HTR-8/SVneo (cell line): ENCODE measurements around the gene LCN12.

Experiments
- DNase-seq: peaks from one replicate; pipeline ENCODE4 v3.0.0; 2011; ENCODE audit warnings: low spot score, mixed read lengths; ENCODE audit not compliant: insufficient read length
- FAIRE-seq: peaks from 2 replicates; lab custom pipeline; 2011; peaks lifted over from hg19 to GRCh38; lab: Jason Lieb, UNC

Gene LCN12

DNA sequence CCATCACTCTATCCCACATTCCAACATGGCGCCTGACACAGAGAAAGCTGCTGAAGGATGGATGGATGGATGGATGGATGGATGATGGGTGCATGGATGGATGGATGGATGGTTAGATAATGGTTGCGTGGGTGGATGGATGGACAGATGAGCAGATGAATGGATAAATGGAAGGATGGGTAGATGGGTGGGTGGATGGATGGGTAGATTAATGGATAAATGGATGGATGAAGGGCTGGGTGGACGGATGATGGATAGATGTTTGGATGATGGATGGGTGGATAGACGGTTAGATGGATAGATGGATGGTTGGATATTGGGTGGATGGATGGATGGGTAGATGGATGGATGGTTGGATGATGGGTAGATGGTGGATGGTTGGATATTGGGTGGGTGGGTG lies 4.5 kb downstream of the LCN12 start:
- FAIRE-seq, result no peak

DNA sequence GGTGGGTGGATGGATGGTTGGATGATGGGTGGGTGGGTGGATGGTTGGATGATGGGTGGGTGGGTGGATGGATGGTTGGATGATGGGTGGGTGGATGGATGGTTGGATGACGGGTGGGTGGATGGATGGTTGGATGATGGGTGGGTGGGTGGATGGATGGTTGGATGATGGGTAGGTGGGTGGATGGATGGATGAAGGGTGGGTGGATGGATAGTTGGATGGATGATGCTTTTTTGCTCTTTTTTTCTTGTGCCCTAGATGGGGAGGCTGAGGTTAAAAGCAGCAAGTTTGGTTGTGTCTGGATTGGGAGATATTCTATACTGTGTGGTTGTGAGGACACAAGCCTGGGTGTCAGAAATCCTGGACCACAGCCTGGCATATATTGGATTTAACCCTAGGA lies 5.4 kb downstream of the LCN12 start:
- no peak for FAIRE-seq

More for the DNA sequence above, 4.5 kb downstream of the LCN12 start:
- no peak for DNase-seq

DNA sequence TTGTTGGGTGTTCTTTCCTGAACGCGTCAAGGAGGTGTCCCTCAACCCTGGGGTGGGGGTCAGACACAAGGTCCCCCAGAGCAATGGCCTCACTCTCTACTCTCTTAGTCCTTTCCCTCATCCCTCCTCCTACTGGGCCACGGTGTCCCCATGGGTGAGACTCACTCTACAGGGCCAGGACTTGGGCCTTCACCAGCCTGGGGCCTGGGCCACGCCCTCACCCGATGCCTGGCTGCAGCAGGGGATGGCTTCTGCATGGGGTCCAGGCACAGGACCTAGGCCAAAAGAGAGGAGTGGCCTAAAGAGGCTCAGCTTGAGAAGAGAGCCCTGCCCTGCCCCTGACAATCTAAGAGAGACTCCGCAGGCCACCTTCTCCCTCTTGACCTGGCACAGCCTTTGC lies 5.8 kb downstream of the LCN12 start:
- FAIRE-seq (no peak), DNase-seq (no peak)

More for the DNA sequence above, 5.4 kb downstream of the LCN12 start:
- DNase-seq, result no peak

DNA sequence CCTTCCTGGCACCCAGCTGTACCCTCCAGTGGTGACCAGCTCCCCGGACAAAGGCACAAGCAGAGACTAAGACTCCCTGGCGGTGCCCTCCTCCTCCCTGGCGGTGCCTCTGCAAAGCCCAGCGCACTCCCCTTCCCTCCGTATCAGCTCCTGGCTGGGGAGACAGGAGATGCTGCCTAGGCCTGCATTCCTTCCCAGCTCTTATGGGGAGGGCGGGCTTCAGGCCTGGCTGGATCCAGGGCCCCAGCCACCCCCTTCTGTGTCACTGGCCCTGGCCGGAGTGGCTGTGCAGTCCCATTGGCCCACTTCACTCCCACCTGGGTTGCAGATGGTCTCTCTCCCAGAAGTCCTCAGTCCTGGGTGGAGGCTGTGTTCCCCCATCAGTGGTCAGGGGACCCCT lies 6.4 kb downstream of the LCN12 start:
- no peak for FAIRE-seq
- DNase-seq, result no peak

DNA sequence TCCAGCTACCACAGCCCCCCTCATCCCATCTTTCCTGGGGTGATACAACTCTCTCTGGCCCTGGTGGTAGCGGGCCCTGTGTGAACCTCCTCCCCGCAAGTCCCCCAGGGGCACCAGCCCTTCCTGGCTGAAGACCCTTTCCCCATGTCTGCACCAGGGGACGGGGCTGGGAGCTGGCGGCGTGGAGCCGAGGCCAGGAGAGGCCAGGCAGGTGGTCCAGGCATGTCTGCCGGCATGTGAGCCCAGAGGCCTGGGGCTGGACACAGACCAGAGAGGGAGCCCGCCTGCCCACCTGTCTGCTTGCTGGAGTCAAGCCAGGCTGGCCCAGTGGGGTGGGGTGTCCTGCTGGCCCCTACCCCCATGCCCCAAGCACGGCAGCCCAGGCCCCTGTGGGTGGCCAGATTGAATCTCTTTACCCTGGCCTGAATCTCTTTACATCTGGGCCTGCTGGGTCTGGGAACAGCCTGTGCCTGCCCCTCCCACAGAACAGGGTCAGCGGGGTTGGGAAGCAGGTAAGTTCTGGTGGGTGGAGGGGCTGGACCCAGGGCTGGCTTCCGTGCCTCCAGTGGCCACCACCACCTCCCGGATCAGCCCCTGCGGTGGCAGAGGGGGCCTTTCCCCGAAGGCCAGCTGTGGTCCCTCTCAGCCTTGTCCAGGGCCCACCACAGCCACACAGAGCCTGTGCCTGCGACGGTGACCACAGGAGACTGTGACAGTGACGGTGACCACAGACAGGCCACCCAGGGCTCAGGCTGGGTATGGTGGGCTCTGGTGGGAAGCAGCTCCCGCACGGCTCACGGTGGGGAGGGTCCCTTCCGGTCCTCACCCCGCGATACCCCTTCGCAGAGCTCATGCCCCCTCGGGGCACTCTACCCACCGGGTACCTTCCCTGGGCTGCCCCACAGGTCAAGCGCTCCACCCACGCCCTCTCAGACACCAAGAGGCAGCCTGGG lies 7.1 kb downstream of the LCN12 start:
- FAIRE-seq (no peak), DNase-seq (no peak)

DNA sequence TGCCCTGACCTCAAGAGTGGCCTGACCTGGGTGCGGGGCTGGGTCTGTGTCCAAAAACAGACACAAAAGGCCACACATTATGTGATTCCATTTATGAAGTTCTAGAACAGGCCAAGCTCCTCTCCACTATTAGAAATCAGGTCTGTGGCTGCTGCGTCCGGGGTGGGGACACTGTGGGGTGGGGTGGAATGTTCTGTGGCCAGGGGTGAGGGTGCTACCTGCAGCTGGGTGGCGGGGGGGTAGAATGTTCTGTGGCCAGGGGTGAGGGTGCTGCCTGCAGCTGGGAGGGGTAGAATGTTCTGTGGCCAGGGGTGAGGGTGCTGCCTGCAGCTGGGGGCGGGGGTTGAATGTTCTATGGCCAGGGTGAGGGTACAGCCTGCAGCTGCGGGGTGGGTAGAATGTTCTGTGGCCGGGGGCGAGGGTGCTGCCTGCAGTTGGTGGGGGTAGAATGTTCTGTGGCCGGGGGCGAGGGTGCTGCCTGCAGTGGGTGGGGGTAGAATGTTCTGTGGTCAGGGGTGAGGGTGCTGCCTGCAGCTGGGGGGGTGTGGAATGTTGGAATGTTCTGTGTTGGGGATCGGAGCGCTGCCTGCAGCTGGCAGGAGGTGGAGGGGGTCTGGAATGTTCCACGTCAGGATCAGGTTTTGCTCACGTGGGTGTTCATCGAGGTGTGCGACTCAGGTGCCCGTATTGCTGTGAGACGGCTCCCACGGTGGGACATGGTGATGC lies 8.3 kb downstream of the LCN12 start:
- no peak for DNase-seq
- FAIRE-seq, result no peak

DNA sequence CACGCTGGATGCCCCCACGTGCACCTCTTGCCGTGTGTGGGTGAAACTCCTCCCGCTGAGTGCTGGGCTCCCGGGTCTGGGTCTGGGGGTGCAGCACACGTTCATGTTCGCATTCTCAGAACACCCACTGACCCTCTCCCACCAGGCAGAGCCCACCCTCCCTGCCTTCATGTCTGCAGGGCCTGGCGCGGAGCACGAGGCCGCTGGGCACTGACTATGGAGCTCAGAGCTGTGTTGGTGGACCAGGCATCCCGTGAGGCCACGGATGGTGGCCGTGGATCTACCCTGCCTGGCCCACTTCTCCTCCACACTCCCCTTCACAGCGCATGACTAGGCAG lies 8.8 kb downstream of the LCN12 start:
- no peak for FAIRE-seq
- no peak for DNase-seq

DNA sequence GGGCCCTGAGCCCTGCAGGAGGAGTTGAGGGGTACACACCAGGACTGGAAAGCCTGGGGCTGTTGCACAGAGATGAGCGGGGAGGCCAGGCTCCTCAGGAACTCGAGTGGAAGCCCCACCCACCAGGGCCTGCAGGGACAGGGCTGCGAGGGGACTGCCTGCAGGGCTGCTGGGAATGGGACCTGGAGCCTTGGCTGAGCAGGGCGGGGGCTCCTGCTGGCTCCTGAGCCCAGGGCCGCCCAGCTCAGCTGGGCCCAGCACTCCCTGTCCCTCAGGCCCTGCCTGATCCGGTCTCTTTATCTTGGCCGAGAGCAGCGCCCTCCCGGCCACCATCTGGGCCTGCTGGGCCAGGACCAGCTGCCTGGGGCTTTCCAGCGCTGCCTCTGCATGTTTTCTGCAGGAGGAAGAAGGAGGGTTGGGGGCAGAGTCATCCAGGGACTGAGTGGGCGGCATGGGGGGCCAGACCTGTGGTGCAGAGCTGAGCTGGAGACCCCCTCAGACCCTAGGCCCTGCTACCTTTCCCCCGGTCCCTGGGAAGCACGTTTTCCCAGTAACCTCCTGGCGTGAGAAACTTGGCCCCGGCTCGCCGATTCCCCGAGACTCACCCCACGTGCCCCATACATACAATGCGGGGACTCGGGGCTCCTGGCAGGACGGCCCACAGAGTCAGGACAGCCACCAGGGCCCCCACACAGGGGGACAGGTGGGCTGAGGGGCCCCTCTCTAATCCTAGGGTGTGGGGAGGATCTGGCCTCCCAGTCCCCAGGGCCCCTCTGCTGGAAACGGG lies 9.4 kb downstream of the LCN12 start:
- no peak for FAIRE-seq
- no peak for DNase-seq

DNA sequence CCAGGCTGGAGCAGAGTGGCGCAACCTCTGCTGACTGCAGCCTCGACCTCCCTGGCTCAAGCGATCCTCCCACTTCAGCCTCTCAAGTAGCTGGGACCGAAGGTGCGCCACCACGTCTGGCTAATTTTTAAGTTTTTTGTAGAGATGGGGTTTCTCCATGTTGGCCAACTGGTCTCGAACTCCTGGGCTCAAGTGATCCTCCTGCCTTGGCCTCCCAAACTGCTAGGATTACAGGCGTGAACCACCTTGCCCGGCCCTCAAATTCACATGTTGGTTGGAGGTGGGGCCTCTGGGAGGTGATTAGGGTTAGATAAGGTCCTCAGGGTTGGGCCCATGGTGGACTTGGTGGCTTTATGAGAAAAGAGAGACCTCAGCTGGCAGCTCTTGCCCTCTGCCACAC lies 10.1 kb downstream of the LCN12 start:
- no peak for DNase-seq
- FAIRE-seq, result no peak

DNA sequence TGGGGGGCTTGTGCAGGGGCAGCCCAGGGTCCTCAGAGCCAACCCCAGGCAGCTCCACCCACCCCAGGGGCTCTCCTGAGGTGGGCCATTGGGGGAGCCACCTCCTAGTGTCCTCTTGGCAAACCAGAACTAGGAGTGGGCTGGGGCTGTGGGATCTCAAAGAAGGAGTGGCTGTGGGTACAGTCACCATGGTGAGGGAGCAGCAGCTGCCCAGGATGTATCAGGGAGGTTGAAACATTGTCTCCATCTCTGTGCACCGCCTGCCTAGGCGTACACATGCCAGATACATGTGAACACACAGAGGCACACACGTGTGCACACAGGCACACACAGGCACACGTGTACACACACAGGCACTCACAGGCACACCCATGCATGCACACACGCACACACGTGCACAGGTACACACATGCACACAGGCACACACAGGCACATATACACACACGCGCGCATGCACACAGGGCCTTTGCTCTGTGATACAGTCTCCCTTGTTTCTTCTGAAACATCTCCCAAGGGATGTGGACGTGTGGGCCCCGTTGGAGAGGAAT lies 10.7 kb downstream of the LCN12 start:
- FAIRE-seq (no peak), DNase-seq (no peak)

DNA sequence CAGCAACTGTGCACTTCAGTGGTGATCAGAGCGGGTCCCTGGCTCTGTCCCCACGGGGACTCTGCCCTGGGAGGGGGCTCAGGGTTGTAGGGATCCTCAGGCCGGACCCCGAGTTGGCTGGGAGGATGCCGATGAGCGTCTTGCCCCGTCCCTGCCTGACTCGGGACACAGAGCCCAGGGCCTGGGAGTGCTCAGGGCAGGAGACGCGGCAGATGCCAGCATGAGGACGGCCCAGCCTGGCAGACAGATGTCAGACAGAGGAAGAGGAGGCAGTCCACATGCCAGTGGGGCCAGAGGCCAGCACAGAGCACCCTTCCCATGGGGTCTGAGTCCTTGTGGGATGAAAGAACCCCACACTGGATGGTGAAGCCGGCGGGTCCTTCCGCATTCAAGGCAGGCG lies 11.3 kb downstream of the LCN12 start:
- DNase-seq, result no peak
- no peak for FAIRE-seq

DNA sequence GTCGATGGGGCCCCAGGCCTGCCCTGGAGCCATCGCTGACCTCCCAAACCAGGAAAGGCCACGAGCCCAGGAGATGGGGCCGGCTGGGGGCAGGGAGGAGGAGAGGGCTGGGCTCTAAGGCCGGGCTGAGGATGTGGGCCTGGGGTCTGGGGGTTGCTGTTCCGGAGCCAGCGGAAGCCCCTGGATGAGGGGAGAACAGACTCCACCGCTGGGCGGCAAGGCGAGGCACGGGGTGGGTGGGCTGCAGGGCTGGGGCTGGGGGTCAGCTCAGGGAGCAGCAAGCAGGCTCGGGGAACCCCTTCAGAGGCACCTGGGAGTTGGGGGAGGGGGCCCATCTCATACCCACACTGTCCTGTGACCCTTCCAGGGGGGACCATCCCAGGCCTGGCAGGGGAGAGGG lies 11.7 kb downstream of the LCN12 start:
- FAIRE-seq, result no peak
- DNase-seq, result no peak

DNA sequence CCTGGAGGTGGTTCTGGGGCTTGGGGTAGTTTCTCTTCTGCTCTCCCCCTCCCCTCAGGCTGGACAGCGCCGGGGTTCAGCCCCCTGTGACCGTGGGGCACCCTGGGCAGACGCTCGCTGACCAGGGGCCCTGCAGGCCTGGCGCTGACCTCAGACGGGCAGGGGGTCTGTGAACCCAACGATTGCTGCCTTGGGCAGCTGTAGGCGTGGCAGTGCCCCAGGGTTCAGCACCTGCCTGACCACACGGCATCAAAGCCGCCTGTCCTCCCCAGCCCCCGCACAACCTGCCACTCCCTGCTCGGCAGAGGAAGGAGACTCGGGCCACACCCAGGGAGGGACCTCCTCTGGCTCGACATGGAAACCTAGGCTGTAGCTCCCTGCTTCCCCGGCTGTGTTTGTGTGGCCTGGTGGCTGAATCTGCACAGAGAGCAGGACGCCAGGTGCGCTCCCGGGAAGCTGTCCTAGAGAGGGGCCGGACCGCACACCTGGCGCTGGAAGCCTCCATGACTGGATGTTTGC lies 12.2 kb downstream of the LCN12 start:
- DNase-seq (no peak), FAIRE-seq (no peak)

DNA sequence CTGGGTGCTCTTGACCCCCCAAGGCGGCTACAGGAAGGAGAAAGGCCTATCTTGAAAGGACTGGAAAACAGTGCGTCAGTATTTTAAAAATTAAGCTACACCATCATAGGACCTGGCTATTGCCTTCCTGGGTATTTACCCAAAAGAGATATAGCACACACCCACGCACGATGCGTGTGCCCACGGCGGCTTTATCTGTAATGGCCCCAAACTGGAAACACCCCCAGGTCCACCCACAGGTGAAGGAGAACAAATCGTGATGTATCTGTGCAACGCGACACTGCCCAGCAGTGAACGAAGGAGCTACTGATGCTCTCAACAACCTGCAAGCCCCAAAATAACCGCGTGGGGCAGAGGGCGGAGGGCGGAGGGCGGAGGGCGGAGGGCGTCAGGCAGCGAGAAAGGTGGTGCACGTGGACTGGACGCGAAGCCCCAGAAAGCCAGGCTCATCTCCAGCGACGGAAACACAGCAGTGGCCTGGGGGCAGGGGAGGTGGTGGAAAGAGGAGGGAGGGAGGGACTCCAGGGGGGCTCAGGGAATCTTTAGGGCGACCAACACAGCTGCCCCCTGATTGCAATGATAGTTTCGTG lies 12.9 kb downstream of the LCN12 start:
- FAIRE-seq (no peak), DNase-seq (no peak)

DNA sequence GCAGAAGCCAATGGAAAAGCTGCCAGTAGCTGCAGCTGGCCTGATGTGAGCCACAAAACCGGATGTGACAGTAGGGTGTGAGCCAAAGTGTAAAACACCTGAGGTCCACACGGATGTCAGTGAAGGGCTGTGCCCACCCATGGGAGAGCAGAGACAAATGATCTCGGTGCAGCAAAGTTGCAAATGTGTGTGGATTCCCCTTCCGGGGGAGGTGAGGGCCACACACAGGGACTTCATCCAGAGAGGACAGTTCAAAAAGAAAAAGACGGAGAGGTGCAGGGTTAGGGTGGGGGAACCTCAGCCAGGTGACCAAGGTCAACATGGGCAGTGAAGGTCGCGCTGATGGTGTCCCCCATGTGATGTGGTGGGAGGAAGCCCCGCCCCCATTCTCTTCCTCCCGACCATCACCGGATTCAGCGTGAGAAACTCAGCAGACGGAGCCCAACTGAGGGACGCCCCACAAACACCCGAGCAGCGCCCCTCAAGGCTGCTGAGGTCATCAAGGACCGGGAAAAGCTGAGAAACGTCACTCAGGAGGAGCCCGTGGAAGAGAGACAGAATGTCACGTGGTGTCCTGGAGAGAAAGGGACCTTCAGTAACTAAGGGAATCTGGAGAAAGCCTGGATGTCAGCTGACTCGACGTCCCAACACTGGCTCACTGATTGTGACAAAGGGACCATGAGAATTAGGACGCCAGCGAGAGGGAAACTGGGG lies 13.9 kb downstream of the LCN12 start:
- DNase-seq (no peak), FAIRE-seq (no peak)

DNA sequence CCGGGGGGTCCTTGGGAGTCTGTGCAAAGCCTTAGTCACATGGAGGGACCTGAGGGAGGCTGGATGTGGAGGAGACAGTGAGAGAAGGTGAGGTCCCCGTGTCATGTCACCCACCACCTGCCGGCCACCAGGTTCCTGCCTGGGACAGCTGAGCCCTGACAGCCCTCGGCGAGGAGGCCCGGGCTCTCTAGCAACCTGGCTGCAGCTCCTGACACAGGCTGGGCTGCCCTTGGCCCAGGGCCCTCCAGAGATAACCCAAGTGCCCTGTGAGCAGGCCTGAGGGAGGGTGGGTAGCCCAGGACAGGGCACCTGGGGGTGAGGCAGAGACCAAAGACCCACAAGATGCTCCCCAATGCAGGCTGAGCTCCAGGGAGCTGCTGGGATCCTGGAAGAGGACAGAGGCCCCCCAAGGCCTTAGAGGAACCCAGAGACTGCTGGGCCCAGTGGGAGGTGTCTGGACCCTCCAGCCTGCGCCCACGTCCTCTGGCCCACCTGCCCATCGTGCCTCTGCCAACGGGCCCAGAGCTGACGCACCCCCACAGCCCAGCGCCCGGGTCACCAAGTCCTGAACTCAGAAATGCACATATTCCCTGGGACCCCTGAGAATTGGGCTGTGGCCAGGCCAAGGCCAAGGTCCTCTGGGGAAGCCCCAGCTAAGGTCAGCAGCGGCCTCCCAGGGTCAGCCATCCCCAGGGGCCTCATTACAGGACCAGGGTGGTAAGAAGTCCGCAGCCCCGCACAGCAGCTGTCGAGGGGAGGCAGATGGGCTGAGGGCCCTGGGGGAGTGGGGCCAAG lies 16.5 kb downstream of the LCN12 start:
- FAIRE-seq (no peak), DNase-seq (no peak)

DNA sequence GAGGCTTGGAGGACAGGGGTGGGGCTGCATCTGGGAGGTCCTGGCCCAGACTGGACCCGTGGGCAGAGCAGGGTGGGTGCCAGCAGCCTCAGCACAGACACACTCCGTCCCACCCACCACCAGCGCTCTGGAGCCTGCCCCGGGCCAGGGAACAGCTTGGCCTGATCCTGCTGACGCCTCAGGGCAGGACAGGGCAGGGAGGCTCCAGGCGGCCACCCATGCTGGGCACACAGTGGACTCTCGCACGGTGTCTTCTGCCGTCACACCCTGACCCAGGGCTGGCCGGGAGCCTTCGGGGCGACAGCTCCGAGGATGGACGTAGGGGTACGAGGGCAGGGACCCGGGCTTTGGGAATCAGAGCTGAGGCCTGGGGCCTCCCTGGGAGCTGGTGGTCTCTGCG lies 17.1 kb downstream of the LCN12 start:
- DNase-seq (no peak), FAIRE-seq (no peak)

DNA sequence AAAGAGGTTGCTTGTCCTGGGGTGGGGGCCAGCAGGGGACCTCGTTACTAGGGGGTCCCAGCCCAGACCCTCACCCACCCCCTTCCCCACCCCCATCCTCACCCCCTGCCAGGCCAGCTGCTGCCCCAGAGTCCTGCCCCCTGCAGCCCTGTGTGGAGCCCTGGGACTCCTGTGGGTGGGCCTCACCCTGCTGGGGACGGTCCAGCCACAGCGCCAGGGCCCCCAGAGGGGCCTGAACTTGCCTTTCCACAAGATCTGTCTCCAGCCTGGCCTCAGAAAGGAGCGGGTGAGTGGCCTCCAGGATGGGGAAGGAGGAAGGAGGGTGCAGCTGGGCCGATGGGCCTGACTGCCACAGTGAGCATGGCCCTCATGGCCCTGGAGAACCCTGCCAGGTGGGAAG lies 17.7 kb downstream of the LCN12 start:
- FAIRE-seq, result no peak
- DNase-seq, result no peak

DNA sequence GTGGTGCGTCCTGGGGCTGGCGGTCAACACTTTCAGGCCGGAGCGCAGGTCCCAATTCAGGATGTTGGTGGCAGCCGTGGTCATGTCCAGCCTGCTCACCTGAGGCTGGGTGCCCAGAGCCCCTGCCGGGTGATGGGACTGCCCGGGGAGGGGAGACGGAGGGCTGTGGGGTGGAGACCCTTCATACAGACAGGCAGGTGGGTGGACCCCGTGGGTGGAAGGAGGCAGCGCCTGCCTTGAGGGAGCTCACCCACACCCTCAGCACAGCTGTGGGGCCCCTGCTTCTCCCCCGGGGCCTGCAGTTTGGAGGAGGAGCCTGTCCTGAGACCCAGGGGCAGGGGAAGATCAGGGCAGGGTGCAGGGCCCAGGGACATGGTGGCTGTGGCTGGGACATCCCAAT lies 18.3 kb downstream of the LCN12 start:
- DNase-seq, result no peak
- no peak for FAIRE-seq
